ENCODE data around the gene ZGLP1.

GRCh38 chr19:10338940-10339339 lies 29.3 kb upstream of the ZGLP1 start:
- no peak for TF ChIP-seq CTCF (IDR thresholded peaks at IDR 0.05 in 8 of 11, conservative IDR thresholded peaks at IDR 0.05 in 3 of 11)
- no peak for TF ChIP-seq POLR2A (IDR thresholded peaks at IDR 0.05)
- TF ChIP-seq POLR2AphosphoS5 (IDR thresholded peaks at IDR 0.05): no peak
